K562 (cell line): ENCODE data around the gene BSPRY. TPM values are rescaled to one million over a fixed set of nuclear protein-coding genes. Genes with fewer than 3 reads are reported as not detected.

Source experiments
- C11orf30 ChIP-seq: fragments of 450-650 bp; IDR thresholded peaks from 2 replicates; pipeline ENCODE4 v1.6.1; 2016; ENCODE audit warnings: low read depth, mild to moderate bottlenecking
- CUX1 ChIP-seq: fragments of 200-800 bp; sonication (Bioruptor generic); IDR thresholded peaks from 2 replicates; pipeline ENCODE4 v1.6.1; 2016; ENCODE audit warnings: missing genetic modification characterization, missing compliant biosample characterization
- ETV1 ChIP-seq: fragments of 450-650 bp; conservative IDR thresholded peaks from 2 replicates; pipeline ENCODE4 v1.6.1; 2016; ENCODE audit warnings: missing genetic modification characterization, control low read depth, low read depth, missing compliant biosample characterization
- GTF2F1 ChIP-seq: IDR thresholded peaks from 2 replicates; pipeline ENCODE4 v1.6.1; 2011; ENCODE audit warnings: low read depth, low read length, improper control_type of control experiment
- HBP1 ChIP-seq: fragments of 450-650 bp; formaldehyde crosslinking; IDR thresholded peaks from 2 replicates; pipeline ENCODE4 v1.4.0; 2022; ENCODE audit warnings: missing genetic modification characterization
- KDM2B ChIP-seq: fragments of 250-450 bp; sonication (Bioruptor Pico); IDR thresholded peaks from 2 replicates; pipeline ENCODE4 v1.8.0; 2021; ENCODE audit warnings: mild to moderate bottlenecking, moderate library complexity
- KLF13 ChIP-seq: fragments of 450-650 bp; IDR thresholded peaks from 2 replicates; pipeline ENCODE4 v1.6.1; 2016; ENCODE audit warnings: missing genetic modification characterization, low read depth, mild to moderate bottlenecking, missing compliant biosample characterization, moderate library complexity, borderline replicate concordance
- RFX5 ChIP-seq: IDR thresholded peaks from 2 replicates; pipeline ENCODE4 v1.6.1; 2011; ENCODE audit warnings: low read depth, mild to moderate bottlenecking, improper control_type of control experiment, low read length
- RHOXF2B ChIP-seq: fragments of 250-450 bp; sonication (Bioruptor Pico); conservative IDR thresholded peaks from 2 replicates; pipeline ENCODE4 v1.5.1; 2021
- SMAD3 ChIP-seq: fragments of 450-650 bp; formaldehyde crosslinking; conservative IDR thresholded peaks from 2 replicates; pipeline ENCODE4 v1.4.0; 2020; ENCODE audit warnings: mild to moderate bottlenecking
- STAT5B ChIP-seq: fragments of 250-450 bp; sonication (Bioruptor Pico); IDR thresholded peaks from 2 replicates; pipeline ENCODE4 v1.8.0; 2021; ENCODE audit warnings: mild to moderate bottlenecking, inconsistent platforms
- ZBTB2 ChIP-seq: fragments of 450-650 bp; IDR thresholded peaks from 2 replicates; pipeline ENCODE4 v1.6.1; 2016; ENCODE audit warnings: antibody characterized with exemption
- ZNF140 ChIP-seq: fragments of 250-450 bp; sonication (Bioruptor Pico); IDR thresholded peaks from 2 replicates; pipeline ENCODE4 v1.8.0; 2021; ENCODE audit warnings: moderate library complexity, mild to moderate bottlenecking, inconsistent platforms
- ZNF444 ChIP-seq: fragments of 250-450 bp; sonication (Bioruptor Pico); IDR thresholded peaks from 2 replicates; pipeline ENCODE4 v1.4.0; 2020; ENCODE audit warnings: mild to moderate bottlenecking, moderate library complexity
- polyA plus RNA-seq, 8 experiments: library from polyadenylated mRNA; depleted of rRNA in 4 of 8; stranded (reverse) in 5 of 8; unstranded in 3 of 8; fragments of >200 nt; fragmentation: Nextera tagmentation in 2 of 8; fragmentation: Illumina TruSeq in 1 of 8; extraction: Ambion mirVana in 2 of 8; extraction: Trizol in 1 of 8; gene quantifications; 2 replicates each; pipeline versions ENCODE4 v1.2.1 to v1.2.3, GENCODE V29; 2011 to 2014; ENCODE audit warnings: inconsistent platforms in 1 of 8, missing spikeins in 1 of 8
- total RNA-seq, 7 experiments: library from RNA; depleted of rRNA in 6 of 7; stranded (reverse); fragments of >200 nt in 6 of 7; fragmentation: Illumina TruSeq in 2 of 7; extraction: Trizol in 2 of 7; gene quantifications; 2 replicates each; pipeline versions ENCODE4 v1.2.1 to v1.2.3, GENCODE V29; 2011 to 2021; ENCODE audit warnings: low replicate concordance in 1 of 7
- TF ChIP-seq, protein P1 (sequence below): IDR thresholded peaks from 2 replicates; pipeline ENCODE4 v1.6.1; 2012; ENCODE audit warnings: low read depth, low read length, improper control_type of control experiment, borderline replicate concordance

The BSPRY gene
- total and polyA plus RNA-seq, 9 of the 15 experiments (the other 6 are each of a cell fraction or from before 2014, with no cell fraction given), result 0.07 to 0.67 (median 0.18) TPM

- TF ChIP-seq CUX1 (CRISPR knock-in tag) (0 out of 2 replicates have a peak, but pooled peaks have one; percentile 47), ZNF444 (CRISPR knock-in tag) (no peak), ZNF140 (no peak), C11orf30 (peak; percentile 86), SMAD3 (CRISPR knock-in tag) (no peak; the same call in 1 of the 2 replicates), ZBTB2 (no peak), HBP1 (no peak), GTF2F1 (0 out of 2 replicates have a peak, but pooled peaks have one; percentile 44), KLF13 (tag) (peak; percentile 73; the same call in 1 of the 2 replicates), RFX5 (no peak), KDM2B (CRISPR knock-in tag) (no peak; the same call in 1 of the 2 replicates), RHOXF2B (CRISPR knock-in tag) (no peak), STAT5B (CRISPR knock-in tag) (no peak), ETV1 (tag) (no peak)
- TF ChIP-seq, protein P1, sequence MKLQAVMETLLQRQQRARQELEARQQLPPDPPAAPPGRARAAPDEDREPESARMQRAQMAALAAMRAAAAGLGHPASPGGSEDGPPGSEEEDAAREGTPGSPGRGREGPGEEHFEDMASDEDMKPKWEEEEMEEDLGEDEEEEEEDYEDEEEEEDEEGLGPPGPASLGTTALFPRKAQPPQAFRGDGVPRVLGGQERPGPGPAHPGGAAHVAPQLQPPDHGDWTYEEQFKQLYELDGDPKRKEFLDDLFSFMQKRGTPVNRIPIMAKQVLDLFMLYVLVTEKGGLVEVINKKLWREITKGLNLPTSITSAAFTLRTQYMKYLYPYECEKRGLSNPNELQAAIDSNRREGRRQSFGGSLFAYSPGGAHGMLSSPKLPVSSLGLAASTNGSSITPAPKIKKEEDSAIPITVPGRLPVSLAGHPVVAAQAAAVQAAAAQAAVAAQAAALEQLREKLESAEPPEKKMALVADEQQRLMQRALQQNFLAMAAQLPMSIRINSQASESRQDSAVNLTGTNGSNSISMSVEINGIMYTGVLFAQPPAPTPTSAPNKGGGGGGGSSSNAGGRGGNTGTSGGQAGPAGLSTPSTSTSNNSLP, result no peak
Observed at GRCh38 chr9:113340011-113340699, 9.2 kb upstream of the BSPRY start, which contains the start of gene WDR31 (continued).
